ENCODE measurements around the gene TBXAS1.

DNA sequence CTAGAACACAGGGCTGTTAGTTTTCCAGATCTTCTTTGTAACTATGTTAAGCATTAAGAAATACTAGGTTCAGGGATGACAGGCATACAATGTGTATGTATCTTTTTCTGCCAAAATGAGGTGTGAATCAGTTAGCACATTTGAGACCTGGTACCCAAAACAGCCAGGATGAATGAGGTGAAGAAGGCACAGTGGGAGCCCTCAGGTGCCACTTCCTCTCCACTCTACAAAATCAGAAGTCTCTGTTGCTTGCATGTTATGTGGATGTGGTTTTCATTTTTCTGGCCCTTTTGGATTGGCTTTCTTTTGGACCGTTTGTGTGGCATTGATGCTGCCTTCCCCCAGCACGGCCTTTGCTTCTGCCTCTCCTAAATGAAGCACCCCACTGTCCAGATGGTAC is 15.4 kb upstream of the TBXAS1 start:
- TF ChIP-seq, protein P1, sequence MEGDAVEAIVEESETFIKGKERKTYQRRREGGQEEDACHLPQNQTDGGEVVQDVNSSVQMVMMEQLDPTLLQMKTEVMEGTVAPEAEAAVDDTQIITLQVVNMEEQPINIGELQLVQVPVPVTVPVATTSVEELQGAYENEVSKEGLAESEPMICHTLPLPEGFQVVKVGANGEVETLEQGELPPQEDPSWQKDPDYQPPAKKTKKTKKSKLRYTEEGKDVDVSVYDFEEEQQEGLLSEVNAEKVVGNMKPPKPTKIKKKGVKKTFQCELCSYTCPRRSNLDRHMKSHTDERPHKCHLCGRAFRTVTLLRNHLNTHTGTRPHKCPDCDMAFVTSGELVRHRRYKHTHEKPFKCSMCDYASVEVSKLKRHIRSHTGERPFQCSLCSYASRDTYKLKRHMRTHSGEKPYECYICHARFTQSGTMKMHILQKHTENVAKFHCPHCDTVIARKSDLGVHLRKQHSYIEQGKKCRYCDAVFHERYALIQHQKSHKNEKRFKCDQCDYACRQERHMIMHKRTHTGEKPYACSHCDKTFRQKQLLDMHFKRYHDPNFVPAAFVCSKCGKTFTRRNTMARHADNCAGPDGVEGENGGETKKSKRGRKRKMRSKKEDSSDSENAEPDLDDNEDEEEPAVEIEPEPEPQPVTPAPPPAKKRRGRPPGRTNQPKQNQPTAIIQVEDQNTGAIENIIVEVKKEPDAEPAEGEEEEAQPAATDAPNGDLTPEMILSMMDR (IDR thresholded peaks at IDR 0.05): no peak
- no peak for TF ChIP-seq ZFX (IDR thresholded peaks at IDR 0.05; ENCODE audit: borderline replicate concordance)

All from 22Rv1 (cell line).